Neural cell (in vitro differentiated cells): ENCODE results near the gene MCM9.

Source experiments
- REST ChIP-seq: IDR thresholded peaks from 2 replicates; pipeline ENCODE4 v1.6.1; 2012; ENCODE audit warnings: borderline replicate concordance
- TAF1 ChIP-seq: IDR thresholded peaks from 2 replicates; pipeline ENCODE4 v1.6.1; 2012; ENCODE audit warnings: low read depth

GRCh38 chr6:118945217-118945616 is 10.3 kb upstream of the MCM9 start:
- TF ChIP-seq REST (no peak), TAF1 (no peak)
